Fibroblast of mammary gland (primary cell): ENCODE measurements around the gene LITAF.

Experiments
- DNase-seq: peaks from one replicate; pipeline ENCODE4 v3.0.0-alpha.2; 2010; ENCODE audit warnings: low read depth
- H3K4me3 ChIP-seq: 2 replicates; pipeline ENCODE4 v1.5.1; 2011; ENCODE audit warnings: low read depth, mild to moderate bottlenecking, low read length, moderate library complexity; ENCODE audit not compliant: control insufficient read depth
- CTCF ChIP-seq: conservative IDR thresholded peaks from 2 replicates; pipeline ENCODE4 v1.5.1; 2011; ENCODE audit warnings: low read depth, low read length, inconsistent platforms; ENCODE audit not compliant: control insufficient read depth, insufficient read depth

The LITAF gene

GRCh38 chr16:11542069-11542744 is 44.5 kb downstream of the LITAF start:
- DNase-seq = peak; percentile 53
- no peak for TF ChIP-seq CTCF
- no peak overlapping the region for H3K4me3 ChIP-seq

- TF ChIP-seq CTCF = no peak
- H3K4me3 ChIP-seq = no peak overlapping the region
- DNase-seq = no peak
Measured at GRCh38 chr16:11539641-11540050, 47.1 kb downstream of the LITAF start.

GRCh38 chr16:11538880-11539279 is 47.8 kb downstream of the LITAF start:
- no peak for TF ChIP-seq CTCF
- no peak for DNase-seq
- H3K4me3 ChIP-seq = no peak overlapping the region

GRCh38 chr16:11536104-11536866 is 50.4 kb downstream of the LITAF start:
- DNase-seq = no peak
- H3K4me3 ChIP-seq = no peak overlapping the region

GRCh38 chr16:11535494-11535893 is 51.2 kb downstream of the LITAF start:
- no peak overlapping the region for H3K4me3 ChIP-seq
- DNase-seq = no peak
- no peak for TF ChIP-seq CTCF

More at GRCh38 chr16:11536104-11536866, 50.4 kb downstream of the LITAF start:
- no peak for TF ChIP-seq CTCF

- no peak for TF ChIP-seq CTCF
Measured at GRCh38 chr16:11534262-11534661, 52.5 kb downstream of the LITAF start.

More at GRCh38 chr16:11534262-11534661, 52.5 kb downstream of the LITAF start:
- H3K4me3 ChIP-seq = no peak overlapping the region
- peak; percentile 33 for DNase-seq
